B cell (primary cell): Measurements from ENCODE around the gene EPB41L3. TPM values are rescaled to one million over a fixed set of nuclear protein-coding genes. Genes with fewer than 3 reads are reported as not detected.
A peak's percentile ranks its signal among the peaks of the same experiment; 100 is the strongest.

Experiments
- ATAC-seq: fragments of 200-7000 bp; cut with Tn5 transposase; one replicate; pipeline ENCODE4 v1.10.0; 2021; ENCODE audit warnings: low read depth, mild to moderate bottlenecking, moderate number of reproducible peaks, moderate library complexity
- CTCF ChIA-PET: fragments of 350-600 bp; sonication (Branson Sonifier 250); formaldehyde crosslinking; loops from one replicate; lab custom pipeline; 2021; ENCODE audit warnings: antibody characterized with exemption, inconsistent platforms; lab: Charles Lee
- POLR2A ChIA-PET: fragments of 350-600 bp; sonication (Branson Sonifier 250); formaldehyde crosslinking; loops from one replicate; lab custom pipeline; 2021; ENCODE audit warnings: antibody characterized with exemption; lab: Charles Lee
- DNase-seq: peaks from one replicate; pipeline ENCODE4 v3.0.0; 2013
- H2AFZ ChIP-seq: 2 replicates; pipeline ENCODE4 v1.6.1; 2012; ENCODE audit warnings: mild to moderate bottlenecking, low read depth, low read length; ENCODE audit not compliant: insufficient read depth, poor library complexity, severe bottlenecking
- H3K27ac ChIP-seq, 2 donors: 1 replicate in 1 of 2; 2 replicates in 1 of 2; pipeline ENCODE4 v1.5.1; 2012 to 2013; ENCODE audit warnings: low read length in 2 of 2, mild to moderate bottlenecking in 2 of 2, moderate library complexity in 1 of 2
- H3K27me3 ChIP-seq, 4 experiments: fragments of 200-600 bp in 1 of 4; sonication (generic) in 1 of 4; replicated peaks in 1 of 4; 1 replicate in 2 of 4; 2 replicates in 2 of 4; pipeline versions ENCODE4 v1.6.1 to v1.7.0; 2013 to 2016; ENCODE audit warnings: low read length in 3 of 4, mild to moderate bottlenecking in 2 of 4, mixed read lengths in 1 of 4, moderate library complexity in 1 of 4; ENCODE audit not compliant: insufficient read depth in 4 of 4, control insufficient read depth in 3 of 4; ENCODE audit errors: control extremely low read depth in 1 of 4
- H3K36me3 ChIP-seq, 2 experiments: replicated peaks in 1 of 2; 1 replicate in 1 of 2; 2 replicates in 1 of 2; pipeline versions ENCODE4 v1.6.1 to v1.7.1; 2013; ENCODE audit warnings: low read length in 1 of 2; ENCODE audit not compliant: insufficient read depth in 2 of 2, control insufficient read depth in 1 of 2; ENCODE audit errors: control extremely low read depth in 1 of 2, extremely low read depth in 1 of 2
- H3K4me1 ChIP-seq, 2 donors: fragments of 200-600 bp in 1 of 2; sonication (generic) in 1 of 2; 1 replicate in 1 of 2; 2 replicates in 1 of 2; pipeline versions ENCODE4 v1.5.1 to v1.6.1; 2013 to 2017; ENCODE audit warnings: low read length in 2 of 2; ENCODE audit not compliant: control insufficient read depth in 2 of 2, insufficient read depth in 2 of 2
- H3K4me2 ChIP-seq: replicated peaks from 2 replicates; pipeline ENCODE3; 2012; ENCODE audit warnings: mild to moderate bottlenecking, low read depth, low read length; ENCODE audit not compliant: poor library complexity, severe bottlenecking
- H3K4me3 ChIP-seq, 5 experiments: fragments of 200-600 bp in 1 of 5; sonication (generic) in 1 of 5; 1 replicate in 3 of 5; 2 replicates in 2 of 5; pipeline versions ENCODE4 v1.5.1 to v1.7.0; 2011 to 2016; ENCODE audit warnings: low read length in 4 of 5, mild to moderate bottlenecking in 4 of 5, low read depth in 2 of 5, control low read depth in 1 of 5, moderate library complexity in 1 of 5; ENCODE audit not compliant: insufficient read depth in 1 of 5; ENCODE audit errors: control extremely low read depth in 1 of 5, extremely low read depth in 1 of 5
- H3K79me2 ChIP-seq: fragments of 200-600 bp; sonication (generic); one replicate; pipeline ENCODE4 v1.6.0; 2016; ENCODE audit warnings: low read length; ENCODE audit not compliant: control insufficient read depth, insufficient read depth
- H3K9ac ChIP-seq: fragments of 200-600 bp; sonication (generic); 2 replicates; pipeline ENCODE4 v1.6.1; 2017; ENCODE audit warnings: mild to moderate bottlenecking, low read length, moderate library complexity
- H3K9me3 ChIP-seq, 3 donors: one replicate each; pipeline versions ENCODE4 v1.6.1 to v1.7.1; 2013; ENCODE audit warnings: low read length in 2 of 3; ENCODE audit not compliant: control insufficient read depth in 2 of 3, insufficient read depth in 1 of 3; ENCODE audit errors: control extremely low read depth in 1 of 3
- H4K20me1 ChIP-seq: 2 replicates; pipeline ENCODE4 v1.6.0; 2012; ENCODE audit warnings: mild to moderate bottlenecking, low read length; ENCODE audit not compliant: insufficient read depth, control insufficient read depth, poor library complexity, severe bottlenecking
- H3K27ac Mint-ChIP-seq: one replicate; pipeline ENCODE4 v1.8.0; 2021; ENCODE audit warnings: mixed read lengths
- H3K27me3 Mint-ChIP-seq: one replicate; pipeline ENCODE4 v1.8.0; 2021; ENCODE audit warnings: mixed read lengths
- H3K4me1 Mint-ChIP-seq: one replicate; pipeline ENCODE4 v1.8.0; 2021; ENCODE audit warnings: mixed read lengths
- H3K4me3 Mint-ChIP-seq: one replicate; pipeline ENCODE4 v1.8.0; 2021; ENCODE audit warnings: mixed read lengths
- H3K9me3 Mint-ChIP-seq: one replicate; pipeline ENCODE4 v1.8.0; 2022; ENCODE audit warnings: mixed read lengths; ENCODE audit not compliant: insufficient read depth
- EZH2 ChIP-seq: IDR thresholded peaks from 2 replicates; pipeline ENCODE4 v1.6.1; 2012; ENCODE audit warnings: borderline replicate concordance, low read depth, mild to moderate bottlenecking, moderate library complexity, low read length; ENCODE audit not compliant: insufficient read depth, poor library complexity, severe bottlenecking
- WGBS: methylation state at CpG from one replicate; pipeline ENCODE4 v1.1.5; 2013; ENCODE audit warnings: missing lambda C conversion rate; ENCODE audit not compliant: insufficient coverage; 5-methylcytosine and 5-hydroxymethylcytosine counted together
- intact Hi-C: fragments of 100-400 bp; cut with micrococcal nuclease; formaldehyde crosslinking; loops from one replicate; pipeline ENCODE4 v1.10.0; 2022
- polyA plus RNA-seq: library from polyadenylated mRNA; depleted of rRNA; stranded (reverse); fragments of >200 nt; gene quantifications from 2 replicates; pipeline ENCODE4 v1.2.3, GENCODE V29; 2012
- total RNA-seq, 2 donors: library from RNA; stranded (reverse); fragments of 120-200 nt in 1 of 2; gene quantifications; 1 replicate in 1 of 2; 2 replicates in 1 of 2; pipeline versions ENCODE4 v1.2.3 to v1.2.4, GENCODE V29; 2013 to 2022
- TF ChIP-seq, protein P1 (sequence below): fragments of 200-600 bp; IDR thresholded peaks from one replicate; pipeline ENCODE4 v1.8.0; 2022; ENCODE audit warnings: antibody characterized with exemption, mild to moderate bottlenecking

EPB41L3 gene
- total and polyA plus RNA-seq, 2 donors (not counting 1 experiment from before 2014, with no cell fraction given), result 0.57 to 0.58 TPM

DNA sequence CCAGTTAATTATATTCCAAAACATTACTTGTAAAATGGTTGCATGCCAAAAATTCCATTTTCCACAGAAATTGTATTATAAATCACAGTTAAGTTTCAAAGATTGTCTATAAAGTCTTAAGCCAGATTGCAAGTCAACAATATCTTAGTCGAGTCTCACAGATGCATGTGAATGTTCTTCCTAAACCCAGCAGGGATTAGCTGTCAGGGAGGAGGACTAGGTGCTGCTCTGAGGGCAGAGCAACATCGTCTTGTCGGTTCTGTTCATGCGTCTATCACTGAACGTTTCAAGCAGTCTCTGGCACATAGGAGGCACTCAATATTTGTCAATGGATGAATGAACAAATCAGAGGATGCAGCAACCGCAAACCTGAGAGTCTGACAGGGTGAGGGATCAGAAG, 27.0 kb downstream of the EPB41L3 start:
- no peaks in the 10 kb centered on the region for H3K9me3 ChIP-seq
- H3K4me1 Mint-ChIP-seq, result peaks cover 13% of the 10 kb centered on the region
- H3K27ac Mint-ChIP-seq, result no peak overlapping the region
- peaks cover 10 to 13% of the 10 kb centered on the region in 2 donors for H3K4me1 ChIP-seq
- 89% methylated on average over 4 of the region's 6 CpGs for WGBS
- H3K4me2 ChIP-seq, result no peak overlapping the region
- H3K27me3 Mint-ChIP-seq, result peaks cover 10% of the 10 kb centered on the region
- no peaks in the 10 kb centered on the region for H3K9me3 Mint-ChIP-seq
- H4K20me1 ChIP-seq, result no peaks in the 10 kb centered on the region
- no peak overlapping the region for H2AFZ ChIP-seq
- ATAC-seq, result no peak
- H3K4me3 ChIP-seq, result no peak overlapping the region
- H3K27me3 ChIP-seq, result no peaks in the 10 kb centered on the region
- POLR2A ChIA-PET, result no interaction called here
- no peak for TF ChIP-seq EZH2
- TF ChIP-seq, protein P1, sequence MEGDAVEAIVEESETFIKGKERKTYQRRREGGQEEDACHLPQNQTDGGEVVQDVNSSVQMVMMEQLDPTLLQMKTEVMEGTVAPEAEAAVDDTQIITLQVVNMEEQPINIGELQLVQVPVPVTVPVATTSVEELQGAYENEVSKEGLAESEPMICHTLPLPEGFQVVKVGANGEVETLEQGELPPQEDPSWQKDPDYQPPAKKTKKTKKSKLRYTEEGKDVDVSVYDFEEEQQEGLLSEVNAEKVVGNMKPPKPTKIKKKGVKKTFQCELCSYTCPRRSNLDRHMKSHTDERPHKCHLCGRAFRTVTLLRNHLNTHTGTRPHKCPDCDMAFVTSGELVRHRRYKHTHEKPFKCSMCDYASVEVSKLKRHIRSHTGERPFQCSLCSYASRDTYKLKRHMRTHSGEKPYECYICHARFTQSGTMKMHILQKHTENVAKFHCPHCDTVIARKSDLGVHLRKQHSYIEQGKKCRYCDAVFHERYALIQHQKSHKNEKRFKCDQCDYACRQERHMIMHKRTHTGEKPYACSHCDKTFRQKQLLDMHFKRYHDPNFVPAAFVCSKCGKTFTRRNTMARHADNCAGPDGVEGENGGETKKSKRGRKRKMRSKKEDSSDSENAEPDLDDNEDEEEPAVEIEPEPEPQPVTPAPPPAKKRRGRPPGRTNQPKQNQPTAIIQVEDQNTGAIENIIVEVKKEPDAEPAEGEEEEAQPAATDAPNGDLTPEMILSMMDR, result no peak
- H3K27ac ChIP-seq, result no peak overlapping the region
- DNase-seq, result no peak
- no peak overlapping the region for H3K9ac ChIP-seq
- no peak overlapping the region for H3K4me3 Mint-ChIP-seq
- H3K36me3 ChIP-seq, result no peaks in the 10 kb centered on the region
- H3K79me2 ChIP-seq, result no peaks in the 10 kb centered on the region
- intact Hi-C loops, result no loop called here
- CTCF ChIA-PET, result no interaction called here

DNA sequence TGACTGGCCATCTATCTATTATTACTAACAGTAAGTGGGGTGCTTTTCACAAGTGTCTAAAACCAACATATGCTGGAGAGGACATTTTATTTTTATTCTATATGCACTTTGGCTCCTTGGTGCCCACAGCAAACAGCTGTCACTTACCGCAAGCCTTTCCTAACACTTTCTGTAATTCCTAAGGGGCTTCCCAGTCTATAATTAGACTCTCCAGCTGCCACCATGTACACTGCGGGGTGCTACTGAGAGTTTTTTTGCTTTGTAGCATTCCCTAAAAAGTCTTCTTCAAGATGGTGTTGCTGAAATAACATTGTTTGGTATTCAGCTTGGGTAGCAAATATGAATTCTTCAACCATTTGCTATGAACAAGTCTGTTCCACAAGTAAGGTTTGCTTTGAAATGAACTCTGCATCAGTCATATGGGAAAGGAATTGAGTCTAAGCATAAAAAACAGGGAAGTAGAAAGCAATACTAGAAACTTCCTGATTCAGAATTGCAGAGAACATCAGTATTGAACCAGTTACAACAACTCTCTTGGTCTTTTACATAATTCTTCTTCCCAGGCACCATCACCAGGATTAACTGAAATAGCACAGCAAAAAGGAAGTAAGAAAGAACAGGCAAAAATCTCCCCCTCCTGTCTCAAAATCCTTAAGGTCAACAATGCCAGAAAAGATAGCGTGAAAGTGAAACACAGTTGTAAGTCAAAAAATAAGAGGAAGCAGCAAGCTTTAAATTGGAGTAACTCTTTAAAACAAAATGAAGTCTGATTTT, 28.6 kb downstream of the EPB41L3 start:
- Mint-ChIP-seq H3K4me1 (peaks cover 13% of the 10 kb centered on the region), H3K27me3 (peaks cover 11% of the 10 kb centered on the region), H3K27ac (peak overlapping the region; percentile 76), H3K9me3 (no peaks in the 10 kb centered on the region), H3K4me3 (peak overlapping the region; percentile 84)
- Histone ChIP-seq H3K9me3 (no peaks in the 10 kb centered on the region), H4K20me1 (no peaks in the 10 kb centered on the region), H3K4me3 (peak overlapping the region; percentile 3 to 35 (median 28)), H3K9ac (peak overlapping the region; percentile 54), H3K36me3 (no peaks in the 10 kb centered on the region), H3K4me1 (peaks cover 10 to 13% of the 10 kb centered on the region in 2 donors), H3K27ac (peak overlapping the region in 1 of 2 donors; percentile 21), H3K27me3 (no peaks in the 10 kb centered on the region), H2AFZ (peak overlapping the region; percentile 81), H3K4me2 (peak overlapping the region; percentile 62), H3K79me2 (no peaks in the 10 kb centered on the region)
- intact Hi-C loops, result no loop called here
- ChIA-PET POLR2A (no interaction called here), CTCF (no interaction called here)
- DNase-seq, result peak; percentile 29
- TF ChIP-seq, protein P1, result no peak
- TF ChIP-seq EZH2, result no peak
- 77% methylated on average over 2 of the region's 3 CpGs for WGBS
- ATAC-seq, result no peak
